ENCODE results near the gene MEIS2. TPM values are rescaled to one million over a fixed set of nuclear protein-coding genes. Genes with fewer than 3 reads are reported as not detected.
A peak's percentile ranks its signal among the peaks of the same experiment; 100 is the strongest.

The MEIS2 gene
- polyA plus RNA-seq, 1 donor, result 19.7 TPM

- 90% methylated on average over 2 of the region's 4 CpGs for WGBS (ENCODE audit: insufficient coverage, low lambda C conversion rate)
Measured at GRCh38 chr15:36917411-36918267, 182.7 kb downstream of the MEIS2 start.

DNA sequence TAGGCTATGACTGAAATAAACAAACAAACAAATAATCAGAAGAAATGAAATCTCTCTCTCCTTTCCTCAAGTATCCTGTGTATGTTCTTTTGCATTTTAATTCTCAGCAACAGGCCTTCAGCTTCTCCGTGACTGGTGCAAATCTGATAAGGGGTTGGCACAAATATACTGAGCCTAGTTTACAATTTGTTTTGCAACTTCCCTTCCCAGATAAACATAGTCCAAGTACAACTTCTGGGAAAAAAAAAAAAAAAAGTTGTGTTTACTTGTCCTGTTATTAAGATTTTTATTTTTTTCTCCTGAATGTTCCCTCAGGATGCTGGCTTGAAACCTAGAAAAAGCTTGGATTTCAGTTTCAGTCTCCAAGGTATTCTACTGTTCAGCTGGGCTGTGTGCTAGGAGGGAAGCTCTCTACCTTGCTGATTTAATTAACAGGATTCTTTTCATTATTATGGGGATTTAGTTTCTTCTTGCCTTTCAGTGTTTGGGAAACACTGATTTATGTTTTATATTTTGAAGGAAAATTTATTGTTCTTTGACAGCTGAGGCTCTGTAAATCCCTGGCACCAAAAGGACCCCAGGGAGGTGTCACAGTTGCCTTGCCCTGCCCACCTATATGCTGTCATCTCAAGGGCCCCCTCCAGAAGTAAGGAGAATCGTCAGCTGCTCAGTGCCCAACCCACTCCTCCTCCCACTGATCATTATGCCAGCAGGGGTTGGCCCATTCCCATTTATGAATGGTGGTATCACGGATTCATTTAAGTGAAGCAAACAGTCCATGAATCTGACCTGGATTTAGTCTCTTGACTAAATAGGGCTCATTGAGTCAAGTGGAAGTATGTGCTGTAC lies 185.2 kb downstream of the MEIS2 start:
- H3K4me3 ChIP-seq (ENCODE audit: low read length), result no peak overlapping the region
- H3K36me3 ChIP-seq (ENCODE audit: control insufficient read depth, insufficient read depth, low read length), result peaks cover 3% of the 10 kb centered on the region
- H3K4me1 ChIP-seq (ENCODE audit: control insufficient read depth, insufficient read depth, low read length), result no peaks in the 10 kb centered on the region
- peaks cover 2% of the 10 kb centered on the region for H3K27me3 ChIP-seq (ENCODE audit: control insufficient read depth, insufficient read depth, low read length)
- DNase-seq, result no peak
- no peak overlapping the region for H3K27ac ChIP-seq (ENCODE audit: low read length)
- H3K9me3 ChIP-seq (ENCODE audit: control insufficient read depth, low read depth, low read length), result no peaks in the 10 kb centered on the region
- WGBS (ENCODE audit: insufficient coverage, low lambda C conversion rate), result no CpG with 5 or more reads among the region's 3 CpGs

More at GRCh38 chr15:36917411-36918267, 182.7 kb downstream of the MEIS2 start:
- Histone ChIP-seq H3K4me3 (ENCODE audit: low read length) (no peak overlapping the region), H3K27me3 (ENCODE audit: control insufficient read depth, insufficient read depth, low read length) (peaks cover 3% of the 10 kb centered on the region), H3K36me3 (ENCODE audit: control insufficient read depth, insufficient read depth, low read length) (peaks cover 3% of the 10 kb centered on the region), H3K27ac (ENCODE audit: low read length) (no peak overlapping the region), H3K9me3 (ENCODE audit: control insufficient read depth, low read depth, low read length) (no peaks in the 10 kb centered on the region), H3K4me1 (ENCODE audit: control insufficient read depth, insufficient read depth, low read length) (no peaks in the 10 kb centered on the region)
- no peak for DNase-seq

- WGBS (ENCODE audit: insufficient coverage, low lambda C conversion rate), result no CpG with 5 or more reads among the region's 4 CpGs
- Histone ChIP-seq H3K4me3 (ENCODE audit: low read length) (no peak overlapping the region), H3K27me3 (ENCODE audit: control insufficient read depth, insufficient read depth, low read length) (peaks cover 2% of the 10 kb centered on the region), H3K9me3 (ENCODE audit: control insufficient read depth, low read depth, low read length) (no peaks in the 10 kb centered on the region), H3K36me3 (ENCODE audit: control insufficient read depth, insufficient read depth, low read length) (peaks cover 3% of the 10 kb centered on the region), H3K27ac (ENCODE audit: low read length) (no peak overlapping the region), H3K4me1 (ENCODE audit: control insufficient read depth, insufficient read depth, low read length) (no peaks in the 10 kb centered on the region)
- DNase-seq, result no peak
Measured at GRCh38 chr15:36914466-36914865, 185.9 kb downstream of the MEIS2 start.

DNA sequence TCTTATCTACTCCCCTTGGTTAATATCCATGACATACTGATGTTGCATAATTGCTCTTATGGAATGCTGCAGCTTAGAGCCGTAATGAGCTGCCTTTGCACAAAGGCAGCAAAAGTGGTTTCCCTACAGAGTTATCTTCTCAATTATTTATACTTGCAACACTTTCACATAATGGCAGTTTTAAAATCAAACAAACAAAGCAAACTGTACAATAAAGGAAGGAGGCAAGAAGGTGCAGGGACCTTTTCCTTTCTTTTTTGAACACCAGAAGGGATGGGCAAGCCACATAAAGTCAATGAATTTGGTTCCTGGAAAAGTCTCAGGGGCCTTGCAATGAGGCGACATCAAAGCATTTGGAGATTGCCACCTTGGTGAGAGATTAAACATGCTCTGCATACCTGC lies 188.0 kb downstream of the MEIS2 start:
- Histone ChIP-seq H3K27me3 (ENCODE audit: control insufficient read depth, insufficient read depth, low read length) (peaks cover 2% of the 10 kb centered on the region), H3K4me1 (ENCODE audit: control insufficient read depth, insufficient read depth, low read length) (no peaks in the 10 kb centered on the region), H3K9me3 (ENCODE audit: control insufficient read depth, low read depth, low read length) (no peaks in the 10 kb centered on the region), H3K36me3 (ENCODE audit: control insufficient read depth, insufficient read depth, low read length) (no peaks in the 10 kb centered on the region), H3K4me3 (ENCODE audit: low read length) (no peak overlapping the region), H3K27ac (ENCODE audit: low read length) (no peak overlapping the region)
- DNase-seq, result no peak
- WGBS (ENCODE audit: insufficient coverage, low lambda C conversion rate), result no CpG with 5 or more reads among the region's 2 CpGs

DNA sequence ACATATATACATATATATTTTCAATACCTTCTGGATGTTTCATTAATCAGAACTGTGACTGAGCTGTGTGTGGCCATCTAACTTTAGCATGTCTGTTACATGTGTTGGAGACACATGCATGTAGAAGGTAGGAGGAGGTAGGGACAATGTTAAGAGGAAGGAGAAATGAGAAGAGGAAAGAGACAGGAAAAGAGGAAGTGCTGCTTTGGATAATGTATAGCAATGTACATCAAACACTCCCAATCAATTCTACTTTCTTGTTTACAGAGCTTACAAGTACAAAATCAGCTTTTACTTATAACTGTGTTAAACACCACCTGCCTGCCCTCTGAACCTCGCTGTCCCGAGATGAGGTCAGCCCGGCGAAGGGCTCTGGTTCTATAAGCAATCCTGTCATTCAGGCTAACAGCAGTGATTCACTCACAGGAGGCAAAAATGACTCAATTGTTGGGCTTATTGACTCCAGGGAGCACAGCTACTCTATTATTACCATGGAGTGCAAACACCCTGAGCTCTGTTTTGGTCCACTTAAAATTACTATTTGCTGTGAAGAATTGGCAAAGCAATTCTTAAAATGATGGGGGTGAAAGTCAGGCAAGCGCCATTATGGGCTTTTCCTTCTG lies 188.9 kb downstream of the MEIS2 start:
- no peaks in the 10 kb centered on the region for H3K9me3 ChIP-seq (ENCODE audit: control insufficient read depth, low read depth, low read length)
- no peak overlapping the region for H3K4me3 ChIP-seq (ENCODE audit: low read length)
- H3K4me1 ChIP-seq (ENCODE audit: control insufficient read depth, insufficient read depth, low read length), result no peaks in the 10 kb centered on the region
- H3K27me3 ChIP-seq (ENCODE audit: control insufficient read depth, insufficient read depth, low read length), result peaks cover 2% of the 10 kb centered on the region
- no CpG with 5 or more reads among the region's 5 CpGs for WGBS (ENCODE audit: insufficient coverage, low lambda C conversion rate)
- no peak for DNase-seq
- no peak overlapping the region for H3K27ac ChIP-seq (ENCODE audit: low read length)
- no peaks in the 10 kb centered on the region for H3K36me3 ChIP-seq (ENCODE audit: control insufficient read depth, insufficient read depth, low read length)

GRCh38 chr15:36908991-36909390 lies 191.4 kb downstream of the MEIS2 start:
- peaks cover 11% of the 10 kb centered on the region for H3K4me1 ChIP-seq (ENCODE audit: control insufficient read depth, insufficient read depth, low read length)
- no peak overlapping the region for H3K4me3 ChIP-seq (ENCODE audit: low read length)
- H3K27me3 ChIP-seq (ENCODE audit: control insufficient read depth, insufficient read depth, low read length), result peaks cover 2% of the 10 kb centered on the region
- DNase-seq, result no peak
- no peaks in the 10 kb centered on the region for H3K36me3 ChIP-seq (ENCODE audit: control insufficient read depth, insufficient read depth, low read length)
- no peaks in the 10 kb centered on the region for H3K9me3 ChIP-seq (ENCODE audit: control insufficient read depth, low read depth, low read length)
- WGBS (ENCODE audit: insufficient coverage, low lambda C conversion rate), result 50% methylated on average over 3 of the region's 4 CpGs
- no peak overlapping the region for H3K27ac ChIP-seq (ENCODE audit: low read length)

DNA sequence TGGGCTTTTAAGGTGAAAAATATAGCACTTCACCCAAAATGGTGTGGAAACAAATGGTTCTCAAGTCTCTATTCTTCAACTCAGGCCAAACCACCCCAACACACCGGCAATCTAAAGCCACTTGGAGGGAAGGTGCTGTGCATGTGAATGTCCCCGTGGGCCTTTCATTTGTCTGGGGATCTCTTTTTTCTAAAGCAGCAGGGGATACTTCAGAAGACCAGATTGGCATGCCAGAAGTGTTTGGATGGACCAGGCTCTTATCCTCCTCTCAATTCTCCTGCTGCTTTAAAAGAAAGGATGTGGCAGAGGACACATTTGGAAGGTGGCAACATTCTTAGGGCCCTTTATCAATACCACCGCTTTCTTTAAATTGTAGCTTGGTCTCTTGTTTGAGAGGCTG lies 193.1 kb downstream of the MEIS2 start:
- WGBS (ENCODE audit: insufficient coverage, low lambda C conversion rate), result 83% methylated on average over 1 of the region's 3 CpGs
- H3K27me3 ChIP-seq (ENCODE audit: control insufficient read depth, insufficient read depth, low read length), result no peaks in the 10 kb centered on the region
- no peak for DNase-seq
- H3K36me3 ChIP-seq (ENCODE audit: control insufficient read depth, insufficient read depth, low read length), result no peaks in the 10 kb centered on the region
- peaks cover 17% of the 10 kb centered on the region for H3K4me1 ChIP-seq (ENCODE audit: control insufficient read depth, insufficient read depth, low read length)
- no peaks in the 10 kb centered on the region for H3K9me3 ChIP-seq (ENCODE audit: control insufficient read depth, low read depth, low read length)
- H3K27ac ChIP-seq (ENCODE audit: low read length), result no peak overlapping the region
- H3K4me3 ChIP-seq (ENCODE audit: low read length), result no peak overlapping the region

GRCh38 chr15:36905908-36906307 lies 194.4 kb downstream of the MEIS2 start:
- WGBS (ENCODE audit: insufficient coverage, low lambda C conversion rate), result 13% methylated on average over 3 of the region's 5 CpGs
- H3K4me1 ChIP-seq (ENCODE audit: control insufficient read depth, insufficient read depth, low read length), result peaks cover 17% of the 10 kb centered on the region
- no peaks in the 10 kb centered on the region for H3K27me3 ChIP-seq (ENCODE audit: control insufficient read depth, insufficient read depth, low read length)
- no peaks in the 10 kb centered on the region for H3K9me3 ChIP-seq (ENCODE audit: control insufficient read depth, low read depth, low read length)
- H3K36me3 ChIP-seq (ENCODE audit: control insufficient read depth, insufficient read depth, low read length), result no peaks in the 10 kb centered on the region
- H3K27ac ChIP-seq (ENCODE audit: low read length), result no peak overlapping the region
- DNase-seq, result peak in 1 of 2 donors; percentile 49
- no peak overlapping the region for H3K4me3 ChIP-seq (ENCODE audit: low read length)

- no peak for DNase-seq
- Histone ChIP-seq H3K4me1 (ENCODE audit: control insufficient read depth, insufficient read depth, low read length) (peaks cover 17% of the 10 kb centered on the region), H3K27me3 (ENCODE audit: control insufficient read depth, insufficient read depth, low read length) (no peaks in the 10 kb centered on the region), H3K36me3 (ENCODE audit: control insufficient read depth, insufficient read depth, low read length) (no peaks in the 10 kb centered on the region), H3K27ac (ENCODE audit: low read length) (no peak overlapping the region), H3K4me3 (ENCODE audit: low read length) (no peak overlapping the region), H3K9me3 (ENCODE audit: control insufficient read depth, low read depth, low read length) (no peaks in the 10 kb centered on the region)
- no CpG with 5 or more reads among the region's 3 CpGs for WGBS (ENCODE audit: insufficient coverage, low lambda C conversion rate)
Measured at GRCh38 chr15:36904715-36905114, 195.6 kb downstream of the MEIS2 start.

GRCh38 chr15:36903922-36904556 lies 196.3 kb downstream of the MEIS2 start:
- H3K27me3 ChIP-seq (ENCODE audit: control insufficient read depth, insufficient read depth, low read length), result no peaks in the 10 kb centered on the region
- 17% methylated on average over 1 of the region's 5 CpGs for WGBS (ENCODE audit: insufficient coverage, low lambda C conversion rate)
- DNase-seq, result peak; percentile 26 to 80
- peaks cover 17% of the 10 kb centered on the region for H3K4me1 ChIP-seq (ENCODE audit: control insufficient read depth, insufficient read depth, low read length)
- H3K9me3 ChIP-seq (ENCODE audit: control insufficient read depth, low read depth, low read length), result no peaks in the 10 kb centered on the region
- H3K4me3 ChIP-seq (ENCODE audit: low read length), result no peak overlapping the region
- no peaks in the 10 kb centered on the region for H3K36me3 ChIP-seq (ENCODE audit: control insufficient read depth, insufficient read depth, low read length)
- H3K27ac ChIP-seq (ENCODE audit: low read length), result no peak overlapping the region

All from large intestine (tissue), 3 donors.